ENCODE measurements around the gene RAP1A.
"Not testable (repeated sequence)": the region's sequence is repeated elsewhere in the genome, so short reads cannot be mapped to it uniquely, and the experiment has no call there.

RAP1A gene

GRCh38 chr1:111665497-111665896, 45.9 kb downstream of the RAP1A start:
- no peak for DNase-seq (ENCODE audit: low read depth in 2 of 2)

DNA sequence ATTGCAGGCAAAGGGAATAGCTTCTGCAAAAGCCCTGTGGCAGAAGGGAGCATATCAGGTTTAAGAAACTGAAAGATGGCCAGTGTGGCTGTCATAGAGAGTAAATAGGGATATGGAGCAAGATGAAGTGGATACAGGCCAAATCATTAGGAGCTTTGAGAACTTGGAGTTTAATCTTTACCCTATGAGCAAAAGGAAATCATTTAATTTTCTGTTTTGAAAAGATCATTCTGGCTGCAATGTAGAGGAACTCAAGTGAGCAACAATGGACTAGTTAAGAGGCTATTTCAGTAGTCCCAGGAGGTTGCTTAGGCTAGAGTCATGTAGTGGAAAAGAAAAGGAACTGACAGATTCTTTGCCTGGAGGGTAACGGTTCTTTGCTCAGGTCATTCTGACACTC, 47.2 kb downstream of the RAP1A start:
- DNase-seq (ENCODE audit: low read depth in 2 of 2), result no peak

GRCh38 chr1:111669268-111669667, 49.7 kb downstream of the RAP1A start:
- DNase-seq (ENCODE audit: low read depth in 2 of 2), result no peak

DNA sequence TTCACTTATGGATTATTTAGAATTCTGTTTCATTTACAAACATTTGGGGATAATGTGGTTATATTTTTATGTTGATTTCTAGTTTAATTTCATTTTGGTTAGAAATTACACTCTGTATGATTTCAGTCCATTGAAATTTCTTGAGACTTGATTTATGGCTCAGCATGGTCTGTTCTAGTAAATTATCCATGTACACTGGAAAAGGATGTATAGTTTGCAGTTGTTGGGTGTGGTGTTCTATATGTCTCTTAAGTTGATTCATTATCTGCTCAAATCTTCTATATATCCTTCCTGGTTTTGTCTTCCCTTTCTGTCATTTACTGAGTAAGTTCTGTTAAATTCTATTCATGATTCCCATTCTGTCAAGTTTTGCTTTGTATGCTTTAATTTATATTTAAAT, 52.3 kb downstream of the RAP1A start:
- no peak for DNase-seq (ENCODE audit: low read depth in 2 of 2)

GRCh38 chr1:111672331-111672730, 52.7 kb downstream of the RAP1A start:
- no peak for DNase-seq (ENCODE audit: low read depth in 2 of 2)

DNA sequence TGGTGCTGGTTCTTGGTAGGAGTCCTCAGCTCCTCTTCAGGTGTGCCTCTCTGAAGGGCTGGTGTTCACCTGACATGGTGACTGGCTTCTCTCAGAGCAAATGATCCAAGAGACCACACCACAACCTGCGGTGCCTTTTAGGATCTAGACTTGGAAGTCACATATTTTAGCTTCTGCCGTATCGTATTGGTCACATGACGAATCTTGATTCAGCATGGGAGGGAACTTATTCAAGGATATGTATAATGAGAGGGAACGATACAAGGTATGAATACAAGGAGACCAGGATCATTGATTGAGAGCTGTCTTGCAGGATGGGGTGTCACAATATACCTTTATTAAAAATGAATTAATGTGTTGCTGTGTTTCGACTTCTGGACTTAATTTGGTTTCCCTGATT, 58.0 kb downstream of the RAP1A start:
- DNase-seq (ENCODE audit: low read depth in 2 of 2), result no peak

DNA sequence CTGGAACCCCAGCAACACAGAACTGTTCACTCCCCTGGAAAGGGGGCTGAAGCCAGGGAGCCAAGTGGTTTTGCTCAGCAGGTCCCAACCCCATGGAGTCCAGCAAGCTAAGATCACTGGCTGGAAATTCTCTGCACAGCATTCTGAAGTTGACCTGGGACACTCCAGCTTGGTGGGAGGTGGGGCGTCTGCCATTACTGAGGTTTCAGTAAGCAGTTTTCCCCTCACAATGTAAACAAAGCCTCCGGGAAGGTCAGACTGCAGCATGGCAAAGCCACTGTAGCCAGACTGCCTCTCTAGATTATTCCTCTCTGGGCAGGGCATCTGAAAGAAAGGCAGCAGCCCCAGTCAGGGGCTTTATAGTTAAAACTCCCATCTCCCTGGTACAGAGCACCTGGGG, 60.0 kb downstream of the RAP1A start:
- DNase-seq (ENCODE audit: low read depth in 2 of 2), result no peak

DNA sequence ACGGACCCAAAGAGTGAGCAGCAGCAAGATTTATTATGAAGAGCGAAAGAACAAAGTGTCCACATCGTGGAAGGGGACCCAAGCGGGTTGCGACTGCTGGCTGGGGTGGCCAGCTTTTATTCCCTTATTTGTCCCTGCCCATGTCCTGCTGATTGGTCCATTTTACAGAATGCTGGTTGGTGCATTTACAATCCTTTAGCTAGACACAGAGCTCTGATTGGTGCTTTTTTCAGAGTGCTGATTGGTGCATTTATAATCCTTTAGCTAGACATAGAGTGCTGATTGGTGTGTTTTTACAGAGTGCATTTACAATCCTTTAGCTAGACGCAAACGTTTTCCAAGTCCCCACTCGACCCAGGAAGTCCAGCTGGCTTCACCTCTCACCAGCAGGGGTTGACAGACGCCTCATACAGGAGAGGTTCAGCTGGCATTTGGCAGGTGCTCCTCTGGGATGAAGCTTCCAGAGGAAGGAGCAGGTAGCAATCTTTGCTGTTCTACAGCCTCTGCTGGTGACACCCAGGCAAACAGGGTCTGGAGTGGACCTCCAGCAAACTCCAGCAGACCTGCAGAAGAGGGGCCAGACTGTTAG, 60.7 kb downstream of the RAP1A start:
- not testable (repeated sequence) for DNase-seq (ENCODE audit: low read depth in 2 of 2)

- DNase-seq (ENCODE audit: low read depth in 2 of 2), result not testable (repeated sequence)
Observed at GRCh38 chr1:111685293-111686153, 65.9 kb downstream of the RAP1A start.

DNA sequence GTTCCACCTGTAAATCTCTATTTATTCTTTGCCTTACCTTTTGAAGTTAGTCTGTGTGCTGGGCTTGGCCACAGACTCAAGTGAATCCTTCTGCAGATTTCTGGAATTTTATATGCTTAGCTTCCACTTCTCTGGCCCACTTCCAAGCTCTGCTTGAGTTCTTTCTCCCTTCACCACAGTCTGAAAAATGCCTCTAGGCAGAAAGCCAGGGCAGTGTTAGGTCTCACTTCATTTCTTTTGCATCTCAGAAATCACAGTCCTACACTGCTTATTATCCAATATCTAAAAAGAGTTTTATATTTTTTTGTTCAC, 70.7 kb downstream of the RAP1A start:
- no peak for DNase-seq (ENCODE audit: low read depth in 2 of 2)

GRCh38 chr1:111691886-111692285, 72.3 kb downstream of the RAP1A start:
- no peak for DNase-seq (ENCODE audit: low read depth in 2 of 2)

DNA sequence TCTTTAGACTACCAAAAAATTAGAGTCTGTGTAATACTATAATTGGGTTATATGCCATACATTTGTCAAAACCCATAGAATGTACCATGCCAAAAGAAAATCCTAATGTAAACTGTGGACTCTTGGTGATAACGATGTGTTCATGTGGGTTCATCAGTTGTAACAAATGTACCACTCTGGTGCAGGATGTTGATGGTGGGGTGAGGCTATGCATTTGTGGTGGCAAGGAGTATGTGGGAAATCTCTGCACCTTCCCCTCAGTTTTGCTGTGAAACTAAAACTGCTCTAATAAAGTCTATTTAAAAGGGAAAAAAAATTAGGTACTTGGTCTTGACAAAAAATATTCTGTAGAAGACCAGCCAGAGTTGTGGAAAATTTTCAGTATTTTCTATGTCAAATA, 76.2 kb downstream of the RAP1A start:
- DNase-seq (ENCODE audit: low read depth in 2 of 2), result no peak

DNA sequence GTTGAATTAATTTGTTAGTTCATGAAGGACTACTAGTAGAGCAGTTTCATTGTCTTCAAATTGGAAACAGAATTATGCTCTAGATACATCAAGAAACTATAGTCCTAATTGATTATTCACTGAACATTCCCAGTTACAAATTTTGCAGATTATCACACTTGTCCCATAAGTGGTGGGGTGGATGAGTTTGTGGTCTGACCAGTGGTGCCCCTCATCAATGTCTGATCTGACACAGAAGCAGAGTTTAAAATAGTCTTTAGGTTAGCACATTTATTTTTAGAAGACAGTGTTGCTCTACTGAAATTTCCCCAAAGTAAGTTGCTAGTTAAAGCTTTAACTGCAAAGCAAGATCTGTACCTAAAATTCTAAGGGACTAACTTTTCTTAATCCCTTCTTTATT, 76.7 kb downstream of the RAP1A start:
- no peak for DNase-seq (ENCODE audit: low read depth in 2 of 2)

DNA sequence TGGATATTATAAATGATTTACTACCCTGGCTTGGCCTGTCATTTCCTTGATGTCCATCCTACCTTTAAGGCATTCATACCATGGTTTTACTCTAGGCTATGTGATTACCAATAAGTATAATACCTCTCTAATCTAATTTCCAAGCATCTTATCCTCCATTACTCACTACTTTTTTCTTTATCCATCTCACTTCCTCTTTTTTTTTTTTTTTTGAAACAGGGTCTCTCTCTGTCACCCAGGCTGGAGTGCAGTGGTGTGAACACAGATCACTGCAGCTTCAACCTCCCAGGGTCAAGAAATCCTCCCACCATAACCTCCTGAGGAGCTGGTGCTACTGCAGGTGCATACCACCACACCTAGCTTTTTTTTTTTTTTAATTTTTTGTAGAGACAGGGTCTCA, 79.7 kb downstream of the RAP1A start:
- DNase-seq (ENCODE audit: low read depth in 2 of 2), result no peak

DNA sequence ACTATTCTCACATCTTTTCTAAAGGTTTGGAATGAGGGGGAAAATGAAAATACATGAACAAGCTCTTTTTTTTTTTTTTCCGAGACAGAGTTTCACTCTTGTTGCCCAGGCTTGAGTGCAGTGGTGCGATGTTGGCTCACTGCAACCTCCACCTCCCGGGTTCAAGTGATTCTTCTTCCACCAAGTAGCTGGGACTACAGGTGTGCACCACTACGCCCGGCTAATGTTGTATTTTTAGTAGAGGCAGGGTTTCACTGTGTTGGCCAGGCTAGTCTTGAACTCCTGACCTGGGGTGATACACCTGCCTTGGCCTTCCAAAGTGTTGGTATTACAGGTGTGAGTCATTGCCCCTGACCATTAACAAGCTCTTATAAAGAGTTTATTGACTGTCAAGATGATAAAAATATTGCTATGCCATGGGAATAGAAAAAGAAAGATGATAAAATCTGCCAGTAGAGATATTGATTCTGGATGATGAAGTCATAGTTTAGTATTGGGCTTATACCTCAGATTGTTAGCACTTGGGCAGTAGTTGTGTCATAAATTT, 83.0 kb downstream of the RAP1A start:
- no peak for DNase-seq (ENCODE audit: low read depth in 2 of 2)

GRCh38 chr1:111704240-111704639, 84.7 kb downstream of the RAP1A start:
- no peak for DNase-seq (ENCODE audit: low read depth in 2 of 2)

DNA sequence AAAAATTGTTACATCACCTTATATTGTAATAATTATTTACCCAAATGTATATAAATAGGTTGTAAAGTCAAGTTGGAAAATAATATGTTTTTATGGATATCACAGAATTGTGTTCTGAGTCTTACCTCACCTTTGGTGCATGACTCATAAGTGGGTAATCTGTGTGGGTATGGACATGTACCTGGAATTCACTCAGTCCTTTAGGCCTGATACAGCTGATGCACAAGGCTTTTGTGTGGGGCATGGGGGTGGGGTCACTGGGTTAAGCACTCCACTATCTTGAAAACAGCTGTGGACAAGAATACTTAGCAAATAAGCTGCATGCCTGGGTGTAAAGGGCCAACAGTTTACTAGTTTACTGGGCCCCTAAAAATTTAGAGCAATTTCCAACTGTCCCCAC, 85.2 kb downstream of the RAP1A start:
- no peak for DNase-seq (ENCODE audit: low read depth in 2 of 2)

DNA sequence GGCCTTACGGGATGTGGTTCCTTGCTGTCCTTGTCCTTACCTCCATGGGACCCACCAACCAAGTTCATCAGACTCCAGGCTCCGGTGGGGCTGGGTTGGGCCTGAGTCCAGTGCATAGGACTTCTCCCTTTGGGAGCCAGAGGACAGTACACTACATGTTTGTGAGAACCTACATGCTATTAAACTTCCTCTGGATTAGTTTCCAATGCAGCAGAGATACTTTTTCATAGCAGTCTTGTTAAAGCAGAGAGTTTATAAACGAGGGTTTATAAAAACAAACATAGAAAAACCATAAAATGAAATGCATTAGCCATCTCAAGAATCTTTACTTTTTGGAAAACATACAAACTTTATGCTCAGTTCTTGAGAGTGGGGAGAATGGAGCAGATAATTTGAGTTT, 86.3 kb downstream of the RAP1A start:
- no peak for DNase-seq (ENCODE audit: low read depth in 2 of 2)

DNA sequence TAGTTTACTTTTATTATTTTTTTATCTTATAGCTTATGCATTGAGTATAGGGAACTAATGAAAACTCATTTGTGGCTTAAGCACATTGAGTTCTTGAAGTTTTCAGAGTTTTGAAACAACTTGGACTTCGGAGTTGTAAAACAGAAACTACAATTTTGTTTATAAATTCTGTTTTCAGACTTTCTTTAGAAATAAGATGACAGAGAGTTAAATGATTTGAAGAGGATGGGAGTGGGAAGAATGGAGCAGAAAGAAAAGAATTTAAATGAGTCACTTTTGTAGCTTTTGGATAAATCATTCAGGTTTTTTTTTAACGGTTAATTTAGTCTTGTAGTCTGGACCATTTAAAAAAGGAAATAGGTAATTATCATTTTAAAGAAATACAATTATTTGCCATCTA, 87.3 kb downstream of the RAP1A start:
- DNase-seq (ENCODE audit: low read depth in 2 of 2), result no peak

GRCh38 chr1:111707906-111708305, 88.3 kb downstream of the RAP1A start:
- DNase-seq (ENCODE audit: low read depth in 2 of 2), result no peak

GRCh38 chr1:111709986-111710385, 90.4 kb downstream of the RAP1A start:
- no peak for DNase-seq (ENCODE audit: low read depth in 2 of 2)

DNA sequence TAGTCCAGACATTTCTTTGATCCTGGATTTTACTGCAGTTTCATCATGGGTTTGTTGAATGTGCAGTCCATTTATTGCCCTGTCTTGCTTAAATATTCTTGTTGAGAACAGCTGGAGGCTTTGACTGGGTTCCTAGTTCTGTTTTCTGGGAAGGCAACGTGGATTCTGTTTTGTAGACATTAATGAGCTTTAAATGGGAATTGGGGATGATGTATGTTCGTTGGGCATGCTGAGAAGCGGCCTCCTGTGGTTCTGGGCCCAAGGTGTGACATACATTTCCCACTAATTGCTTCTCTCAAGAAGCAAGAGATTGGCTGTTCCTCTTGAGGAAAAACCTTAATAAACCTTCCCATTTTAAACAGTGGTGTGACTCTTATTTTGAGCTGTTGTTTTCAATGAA, 96.7 kb downstream of the RAP1A start:
- no peak for DNase-seq (ENCODE audit: low read depth in 2 of 2)

- no peak for DNase-seq (ENCODE audit: low read depth in 2 of 2)
Observed at GRCh38 chr1:111717450-111717849, 97.9 kb downstream of the RAP1A start.

DNA sequence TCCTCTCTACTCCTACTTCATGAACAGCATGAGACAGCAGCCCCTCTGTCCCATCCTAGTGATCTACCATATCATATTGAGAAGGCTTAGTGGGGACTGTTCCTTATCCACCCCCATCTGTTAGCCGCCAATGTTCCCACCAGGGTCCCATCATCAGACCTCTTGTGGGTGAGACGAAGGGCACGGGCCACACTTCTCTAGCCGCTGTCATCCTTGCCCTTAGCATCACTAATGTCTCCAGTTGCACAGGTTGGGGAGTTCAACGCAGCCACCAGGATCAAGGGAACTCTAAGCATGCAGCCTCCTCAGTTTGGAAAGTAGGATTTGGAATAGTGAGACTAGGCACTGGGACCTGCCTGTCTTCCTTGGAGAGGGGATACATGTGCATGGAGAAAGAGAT, 99.5 kb downstream of the RAP1A start:
- no peak for DNase-seq (ENCODE audit: low read depth in 2 of 2)

Measured in activated CD4-positive, alpha-beta T cell treated with anti-CD3 and anti-CD28 coated beads for 24 hours (primary cell).